HG03139 (cell line): Measurements from ENCODE around the gene MVK.
A peak's percentile ranks its signal among the peaks of the same experiment; 100 is the strongest.

ENCODE experiments used
- ATAC-seq: cut with Tn5 transposase; IDR thresholded peaks from one replicate; pipeline ENCODE4 v1.9.1; 2021; ENCODE audit not compliant: unreplicated experiment

Gene MVK

GRCh38 chr12:109573029-109573913 is at the start of gene MVK, which contains the start of gene MMAB:
MVK (plus strand) TSS chr12:109573794; CDS start chr12:109574823, 1,029 bp downstream.
MMAB (minus strand) TSS chr12:109573504; CDS start chr12:109573480, 24 bp downstream.
- ATAC-seq: peak; percentile 91

GRCh38 chr12:109524466-109525278 is 48.9 kb upstream of the MVK start:
- no peak for ATAC-seq

- no peak for ATAC-seq
These were observed 48.4 kb upstream of the MVK start for GRCh38 chr12:109525279-109525585.

GRCh38 chr12:109527489-109528123 is 46.0 kb upstream of the MVK start:
- ATAC-seq: no peak

- ATAC-seq: no peak
These were observed 43.6 kb upstream of the MVK start for GRCh38 chr12:109529691-109530640.

- ATAC-seq: no peak
These were observed 42.2 kb upstream of the MVK start for GRCh38 chr12:109531411-109531810.

GRCh38 chr12:109532721-109533486 is 40.7 kb upstream of the MVK start:
- ATAC-seq: no peak

GRCh38 chr12:109533487-109533740 is 40.2 kb upstream of the MVK start:
- ATAC-seq: no peak

- no peak for ATAC-seq
These were observed 39.1 kb upstream of the MVK start for GRCh38 chr12:109534456-109534855.

- no peak for ATAC-seq
These were observed 38.2 kb upstream of the MVK start for GRCh38 chr12:109535231-109535862.

GRCh38 chr12:109535863-109536250 is 37.7 kb upstream of the MVK start:
- ATAC-seq: no peak

- ATAC-seq: no peak
These were observed 36.5 kb upstream of the MVK start for GRCh38 chr12:109537136-109537535.

- ATAC-seq: no peak
These were observed 35.3 kb upstream of the MVK start for GRCh38 chr12:109538191-109538863.

- ATAC-seq: no peak
These were observed 34.1 kb upstream of the MVK start for GRCh38 chr12:109539508-109539907.

GRCh38 chr12:109540526-109541412 is 32.8 kb upstream of the MVK start:
- no peak for ATAC-seq

GRCh38 chr12:109541413-109541726 is 32.2 kb upstream of the MVK start:
- no peak for ATAC-seq

GRCh38 chr12:109542014-109542413 is 31.6 kb upstream of the MVK start:
- ATAC-seq: no peak

- no peak for ATAC-seq
These were observed 30.7 kb upstream of the MVK start for GRCh38 chr12:109542876-109543275.
